ENCODE results near the gene VPS37D. TPM values are rescaled to one million over a fixed set of nuclear protein-coding genes. Genes with fewer than 3 reads are reported as not detected.

Gene VPS37D
- polyA plus RNA-seq, 1 of the 3 experiments (the other 2 are of a cell fraction), result 7.4 TPM

- TF ChIP-seq JUND (IDR thresholded peaks at IDR 0.05) (no peak), USF2 (IDR thresholded peaks at IDR 0.05; ENCODE audit: borderline replicate concordance, low read depth, low read length) (no peak), TEAD4 (IDR thresholded peaks at IDR 0.05; ENCODE audit: borderline replicate concordance, insufficient read depth) (no peak), SIN3A (IDR thresholded peaks at IDR 0.05; ENCODE audit: borderline replicate concordance, low read depth, low read length) (no peak), PBX3 (IDR thresholded peaks at IDR 0.05) (no peak), MEF2A (IDR thresholded peaks at IDR 0.05; ENCODE audit: borderline replicate concordance, low read depth) (no peak), POLR2AphosphoS5 (IDR thresholded peaks at IDR 0.05; ENCODE audit: low read depth, low read length) (no peak)
Measured at GRCh38 chr7:73690646-73691045, 23.0 kb downstream of the VPS37D start (continued).

- 92% methylated on average over 4 of the region's 4 CpGs for WGBS (ENCODE audit: low lambda C conversion rate)
- Histone ChIP-seq H3K27me3 (ENCODE audit: insufficient read depth) (no peaks in the 10 kb centered on the region), H2AFZ (ENCODE audit: low read depth) (no peak overlapping the region), H3K27ac (ENCODE audit: low read depth in 2 of 2, low read length in 1 of 2) (no peak overlapping the region), H3K9me2 (no peaks in the 10 kb centered on the region), H3K4me2 (no peak overlapping the region), H3K36me3 (replicated peaks in 1 of 2; ENCODE audit: control insufficient read depth in 1 of 2, insufficient read depth in 2 of 2, low read length in 1 of 2) (peaks cover 29 to 81% of the 10 kb centered on the region in 2 experiments), H3K4me3 (ENCODE audit: low read depth in 2 of 2, low read length in 1 of 2) (no peak overlapping the region), H3K9me3 (no peaks in the 10 kb centered on the region), H3K4me1 (ENCODE audit: control insufficient read depth in 1 of 2, insufficient read depth in 2 of 2, low read depth in 1 of 2, low read length in 1 of 2) (no peaks in the 10 kb centered on the region), H3K9ac (no peak overlapping the region), H3K79me2 (ENCODE audit: insufficient read depth) (no peaks in the 10 kb centered on the region), H4K20me1 (ENCODE audit: insufficient read depth) (peaks cover 8% of the 10 kb centered on the region; the same call in 1 of the 2 replicates), H3F3A (replicated peaks; ENCODE audit: insufficient read depth) (peaks cover 23% of the 10 kb centered on the region)
- CTCF ChIA-PET, result interaction anchor here (0.9 to 8.8 kb wide), 7 partner anchors 22 to 510 kb away, joined by 3 to 70 read pairs (median 3); partner anchors contain the start of gene VPS37D
- TF ChIP-seq PBX3 (IDR thresholded peaks at IDR 0.05), result no peak
- TF ChIP-seq RCOR1 (IDR thresholded peaks at IDR 0.05; ENCODE audit: low read length), result no peak
- TF ChIP-seq POLR2AphosphoS5 (IDR thresholded peaks at IDR 0.05; ENCODE audit: low read depth, low read length), result no peak
- no peak for TF ChIP-seq EZH2phosphoT487 (IDR thresholded peaks at IDR 0.05; ENCODE audit: borderline replicate concordance, low read depth)
- TF ChIP-seq RAD21 (IDR thresholded peaks at IDR 0.05; ENCODE audit: low read length), result no peak
- no peak for TF ChIP-seq USF1 (IDR thresholded peaks at IDR 0.05; ENCODE audit: borderline replicate concordance, low read depth)
- TF ChIP-seq EP300 (IDR thresholded peaks at IDR 0.05; ENCODE audit: borderline replicate concordance in 1 of 2, low read depth in 1 of 2, low read length in 1 of 2), result no peak
- TF ChIP-seq FOXJ3 (CRISPR knock-in tag; IDR thresholded peaks at IDR 0.05), result no peak
- no peak for TF ChIP-seq SMC3 (IDR thresholded peaks at IDR 0.05; ENCODE audit: low read depth, low read length)
- TF ChIP-seq NFIC (IDR thresholded peaks at IDR 0.05; ENCODE audit: borderline replicate concordance), result no peak
- no peak for TF ChIP-seq CHD2 (IDR thresholded peaks at IDR 0.05; ENCODE audit: low read length, partially characterized antibody)
- TF ChIP-seq ELF1 (IDR thresholded peaks at IDR 0.05), result no peak
- no peak for TF ChIP-seq SIN3A (IDR thresholded peaks at IDR 0.05; ENCODE audit: borderline replicate concordance, low read depth, low read length)
- TF ChIP-seq MAX (IDR thresholded peaks at IDR 0.05; ENCODE audit: low read depth), result no peak
- TF ChIP-seq GATA2 (CRISPR knock-in tag; IDR thresholded peaks at IDR 0.05), result no peak
- TF ChIP-seq RXRA (IDR thresholded peaks at IDR 0.05; ENCODE audit: borderline replicate concordance, low read depth), result no peak
- no peak for DNase-seq
- POLR2A ChIA-PET, result interaction anchor here (0.8 kb wide), 1 partner anchor 15 kb away, joined by 3 read pairs; no protein-coding TSS in a partner anchor
Measured at GRCh38 chr7:73696372-73696771, 28.7 kb downstream of the VPS37D start.

Data from SK-N-SH (cell line).